H9 (cell line): ENCODE data around the gene PNPLA1. TPM values are rescaled to one million over a fixed set of nuclear protein-coding genes. Genes with fewer than 3 reads are reported as not detected.

Experiments used
- DNase-seq: peaks from one replicate; pipeline ENCODE4 v3.0.0-alpha.2; 2017
- H2AFZ ChIP-seq: one replicate; pipeline ENCODE4 v1.6.1; 2013; ENCODE audit warnings: mild to moderate bottlenecking, low read length, control low read depth, moderate library complexity
- H2AK5ac ChIP-seq: 2 replicates; pipeline ENCODE4 v1.6.1; 2013; ENCODE audit warnings: low read length, control low read depth, mixed read lengths; ENCODE audit not compliant: insufficient read length
- H2BK120ac ChIP-seq: one replicate; pipeline ENCODE4 v1.6.1; 2013; ENCODE audit warnings: low read depth, mild to moderate bottlenecking, low read length, control low read depth, inconsistent platforms; ENCODE audit not compliant: poor library complexity, severe bottlenecking
- H2BK12ac ChIP-seq: 2 replicates; pipeline ENCODE4 v1.6.1; 2013; ENCODE audit warnings: low read length, control low read depth, mixed read lengths, low read depth; ENCODE audit not compliant: insufficient read length
- H2BK15ac ChIP-seq: 2 replicates; pipeline ENCODE4 v1.6.1; 2013; ENCODE audit warnings: low read depth, low read length, control low read depth
- H2BK20ac ChIP-seq: one replicate; pipeline ENCODE4 v1.6.1; 2013; ENCODE audit warnings: low read depth, mild to moderate bottlenecking, low read length, control low read depth, inconsistent platforms; ENCODE audit not compliant: poor library complexity, severe bottlenecking
- H2BK5ac ChIP-seq: 2 replicates; pipeline ENCODE4 v1.6.1; 2013; ENCODE audit warnings: low read length, control low read depth, mixed read lengths; ENCODE audit not compliant: insufficient read length
- H3K14ac ChIP-seq: 2 replicates; pipeline ENCODE4 v1.6.1; 2013; ENCODE audit warnings: low read length, control low read depth; ENCODE audit not compliant: insufficient read depth
- H3K18ac ChIP-seq: 2 replicates; pipeline ENCODE4 v1.6.1; 2013; ENCODE audit warnings: low read depth, mild to moderate bottlenecking, mixed read lengths, low read length, control low read depth; ENCODE audit not compliant: insufficient read length
- H3K23ac ChIP-seq: 2 replicates; pipeline ENCODE4 v1.6.1; 2013; ENCODE audit warnings: low read length, control low read depth, mixed read lengths, low read depth; ENCODE audit not compliant: insufficient read length
- H3K23me2 ChIP-seq: 2 replicates; pipeline ENCODE4 v1.6.1; 2013; ENCODE audit warnings: low read depth, mild to moderate bottlenecking, mixed read lengths, low read length, control low read depth; ENCODE audit not compliant: insufficient read length, poor library complexity, severe bottlenecking
- H3K27ac ChIP-seq: 2 replicates; pipeline ENCODE4 v1.5.1; 2013; ENCODE audit warnings: low read length, control low read depth, mixed read lengths, low read depth; ENCODE audit not compliant: insufficient read length
- H3K27me3 ChIP-seq: 2 replicates; pipeline ENCODE4 v1.6.1; 2013; ENCODE audit warnings: low read length, control low read depth, inconsistent platforms; ENCODE audit not compliant: insufficient read depth
- H3K4ac ChIP-seq: 2 replicates; pipeline ENCODE4 v1.6.1; 2013; ENCODE audit warnings: low read depth, mild to moderate bottlenecking, control low read depth, inconsistent platforms, low read length, moderate library complexity
- H3K4me1 ChIP-seq: 2 replicates; pipeline ENCODE4 v1.6.1; 2013; ENCODE audit warnings: low read length, control low read depth, inconsistent platforms; ENCODE audit not compliant: insufficient read depth
- H3K4me2 ChIP-seq: 2 replicates; pipeline ENCODE4 v1.6.1; 2013; ENCODE audit warnings: low read length, control low read depth, mixed read lengths; ENCODE audit not compliant: insufficient read length, insufficient read depth
- H3K56ac ChIP-seq: 2 replicates; pipeline ENCODE4 v1.6.1; 2013; ENCODE audit warnings: low read depth, mild to moderate bottlenecking, mixed read lengths, low read length, control low read depth; ENCODE audit not compliant: insufficient read length
- H3K79me1 ChIP-seq: 2 replicates; pipeline ENCODE4 v1.6.1; 2013; ENCODE audit warnings: low read depth, mild to moderate bottlenecking, moderate library complexity, low read length, control low read depth, inconsistent platforms; ENCODE audit not compliant: insufficient read depth, poor library complexity, severe bottlenecking
- H3K79me2 ChIP-seq: 2 replicates; pipeline ENCODE4 v1.6.1; 2013; ENCODE audit warnings: low read length, control low read depth, inconsistent platforms; ENCODE audit not compliant: insufficient read depth
- H3K9ac ChIP-seq: 2 replicates; pipeline ENCODE4 v1.6.1; 2013; ENCODE audit warnings: low read length, control low read depth, mixed read lengths; ENCODE audit not compliant: insufficient read length; ENCODE audit errors: extremely low read depth
- H3K9me3 ChIP-seq: one replicate; pipeline ENCODE4 v1.6.1; 2013; ENCODE audit warnings: low read depth, low read length, inconsistent platforms; ENCODE audit not compliant: control insufficient read depth
- H3T11ph ChIP-seq: one replicate; pipeline ENCODE4 v1.6.1; 2013; ENCODE audit warnings: mild to moderate bottlenecking, low read length, control low read depth, inconsistent platforms
- H4K20me1 ChIP-seq: one replicate; pipeline ENCODE4 v1.6.1; 2013; ENCODE audit not compliant: control insufficient read depth, insufficient read length, insufficient read depth
- H4K5ac ChIP-seq: 2 replicates; pipeline ENCODE4 v1.6.1; 2013; ENCODE audit warnings: low read depth, mild to moderate bottlenecking, mixed read lengths, low read length, control low read depth; ENCODE audit not compliant: insufficient read length
- H4K8ac ChIP-seq: replicated peaks from 2 replicates; pipeline ENCODE4 v1.6.1; 2013; ENCODE audit warnings: low read length, control low read depth, mixed read lengths, low read depth; ENCODE audit not compliant: insufficient read length
- H4K91ac ChIP-seq: 2 replicates; pipeline ENCODE4 v1.6.1; 2013; ENCODE audit warnings: low read depth, mild to moderate bottlenecking, moderate library complexity, mixed read lengths, low read length, control low read depth; ENCODE audit not compliant: insufficient read length
- H3K27ac Mint-ChIP-seq, 3 experiments: 2 replicates in 2 of 3; 3 replicates in 1 of 3; pipeline ENCODE4 v1.8.0; 2020 to 2021; ENCODE audit warnings: mixed read lengths in 3 of 3, mild to moderate bottlenecking in 1 of 3, moderate library complexity in 1 of 3
- H3K27me3 Mint-ChIP-seq: 2 replicates; pipeline ENCODE4 v1.8.0; 2021; ENCODE audit warnings: low read depth, mild to moderate bottlenecking, moderate library complexity, mixed read lengths
- H3K36me3 Mint-ChIP-seq, 3 experiments: 2 replicates in 2 of 3; 3 replicates in 1 of 3; pipeline ENCODE4 v1.8.0; 2020 to 2021; ENCODE audit warnings: low read depth in 3 of 3, mixed read lengths in 3 of 3; ENCODE audit not compliant: insufficient read depth in 1 of 3
- H3K4me1 Mint-ChIP-seq, 2 experiments: 2 replicates each; pipeline ENCODE4 v1.8.0; 2020; ENCODE audit warnings: mixed read lengths in 2 of 2
- H3K4me3 Mint-ChIP-seq, 2 experiments: 2 replicates in 1 of 2; 3 replicates in 1 of 2; pipeline ENCODE4 v1.8.0; 2020 to 2021; ENCODE audit warnings: mild to moderate bottlenecking in 2 of 2, mixed read lengths in 2 of 2, moderate library complexity in 1 of 2
- H3K9me3 Mint-ChIP-seq, 2 experiments: 2 replicates in 1 of 2; 3 replicates in 1 of 2; pipeline ENCODE4 v1.8.0; 2020; ENCODE audit warnings: mild to moderate bottlenecking in 2 of 2, mixed read lengths in 2 of 2, moderate library complexity in 1 of 2
- CTCF ChIP-seq: fragments of 200-600 bp; sonication (generic); conservative IDR thresholded peaks from 3 replicates; pipeline ENCODE4 v1.8.0; 2021; ENCODE audit warnings: antibody characterized with exemption, mild to moderate bottlenecking
- WGBS: extraction: QIAGEN DNeasy Blood & Tissue Kit; methylation state at CpG from one replicate; pipeline ENCODE4 v1.1.7; 2013; ENCODE audit warnings: missing lambda C conversion rate, low lambda C conversion rate, mixed read lengths; ENCODE audit not compliant: insufficient read length; ENCODE audit errors: extremely low coverage; 5-methylcytosine and 5-hydroxymethylcytosine counted together
- total RNA-seq: library from RNA; stranded (reverse); gene quantifications from 2 replicates; pipeline ENCODE4 v1.2.1, GENCODE V29; 2021

PNPLA1 gene
- total RNA-seq, 1 experiment from 2014 or later, result 0.09 TPM

DNA sequence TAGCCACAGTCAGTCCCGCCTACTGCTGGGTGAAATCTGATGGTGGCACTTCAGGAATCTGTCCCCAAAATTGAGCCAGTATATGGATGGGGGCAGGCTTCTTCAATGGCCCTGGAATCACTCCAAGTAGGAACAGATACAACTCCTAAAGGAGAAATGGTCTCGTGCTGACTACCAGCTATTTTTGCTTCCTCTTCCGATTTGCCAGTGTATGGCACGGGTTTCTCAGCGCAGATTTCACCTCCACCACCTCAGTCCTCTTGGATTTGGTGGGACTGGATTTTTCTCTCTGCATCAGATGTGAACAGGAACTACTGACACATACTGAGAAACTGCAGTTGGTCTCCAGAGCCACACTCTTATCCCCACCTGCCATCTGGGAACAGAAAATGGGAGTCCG lies 27.2 kb downstream of the PNPLA1 start:
- H4K5ac ChIP-seq, result no peak overlapping the region
- no peak overlapping the region for H3K4me3 Mint-ChIP-seq
- H3K4me2 ChIP-seq, result no peak overlapping the region
- peaks cover 2% of the 10 kb centered on the region for H3K27me3 Mint-ChIP-seq
- H3K56ac ChIP-seq, result no peak overlapping the region
- no peak overlapping the region for H3K27ac ChIP-seq
- H3K79me1 ChIP-seq, result no peaks in the 10 kb centered on the region
- no peak overlapping the region for H3K18ac ChIP-seq
- no peaks in the 10 kb centered on the region for H3K9me3 Mint-ChIP-seq
- H2BK20ac ChIP-seq, result no peak overlapping the region
- no peak overlapping the region for H3K14ac ChIP-seq
- peaks cover 5 to 6% of the 10 kb centered on the region in 2 experiments for H3K4me1 Mint-ChIP-seq
- H4K8ac ChIP-seq, result no peak overlapping the region
- H3T11ph ChIP-seq, result no peak overlapping the region
- no peak overlapping the region for H3K23ac ChIP-seq
- no peaks in the 10 kb centered on the region for H3K4me1 ChIP-seq
- no peaks in the 10 kb centered on the region for H3K79me2 ChIP-seq
- no peak overlapping the region for H2BK15ac ChIP-seq
- no peak overlapping the region for H2AK5ac ChIP-seq
- no peak overlapping the region for H4K91ac ChIP-seq
- H3K27ac Mint-ChIP-seq, result no peak overlapping the region
- no peak overlapping the region for H3K4ac ChIP-seq
- peaks cover under 1% of the 10 kb centered on the region for H3K23me2 ChIP-seq
- H3K36me3 Mint-ChIP-seq, result no peaks in the 10 kb centered on the region; a peak in 1 of 7 replicates
- H2AFZ ChIP-seq, result no peak overlapping the region
- no peak overlapping the region for H2BK12ac ChIP-seq
- H3K9me3 ChIP-seq, result no peaks in the 10 kb centered on the region
- no peaks in the 10 kb centered on the region for H3K27me3 ChIP-seq
- no peak overlapping the region for H2BK5ac ChIP-seq
- TF ChIP-seq CTCF, result no peak
- no peak overlapping the region for H2BK120ac ChIP-seq
- no peaks in the 10 kb centered on the region for H4K20me1 ChIP-seq
- no peak overlapping the region for H3K9ac ChIP-seq
- DNase-seq, result no peak
- WGBS, result no CpG with 5 or more reads among the region's 6 CpGs
